ENCODE measurements around the gene IMMP2L.
A peak's percentile ranks its signal among the peaks of the same experiment; 100 is the strongest.
"Not testable (repeated sequence)": the region's sequence is repeated elsewhere in the genome, so short reads cannot be mapped to it uniquely, and the experiment has no call there.

The IMMP2L gene

GRCh38 chr7:111264111-111264868 lies 298.0 kb downstream of the IMMP2L start:
- no peak for TF ChIP-seq CTCF (IDR thresholded peaks at IDR 0.05; ENCODE audit: low read length, missing control alignments)
- no peak for DNase-seq (ENCODE audit: low read depth)
- no peak overlapping the region for H3K4me3 ChIP-seq (replicated peaks; ENCODE audit: low read depth, low read length)

GRCh38 chr7:111262293-111263116 lies 299.8 kb downstream of the IMMP2L start:
- no peak for DNase-seq (ENCODE audit: low read depth)
- TF ChIP-seq CTCF (IDR thresholded peaks at IDR 0.05; ENCODE audit: low read length, missing control alignments), result no peak
- H3K4me3 ChIP-seq (replicated peaks; ENCODE audit: low read depth, low read length), result no peak overlapping the region

- TF ChIP-seq CTCF (IDR thresholded peaks at IDR 0.05; ENCODE audit: low read length, missing control alignments), result no peak
- no peak for DNase-seq (ENCODE audit: low read depth)
- no peak overlapping the region for H3K4me3 ChIP-seq (replicated peaks; ENCODE audit: low read depth, low read length)
Measured at GRCh38 chr7:111261496-111261895, 300.8 kb downstream of the IMMP2L start.

DNA sequence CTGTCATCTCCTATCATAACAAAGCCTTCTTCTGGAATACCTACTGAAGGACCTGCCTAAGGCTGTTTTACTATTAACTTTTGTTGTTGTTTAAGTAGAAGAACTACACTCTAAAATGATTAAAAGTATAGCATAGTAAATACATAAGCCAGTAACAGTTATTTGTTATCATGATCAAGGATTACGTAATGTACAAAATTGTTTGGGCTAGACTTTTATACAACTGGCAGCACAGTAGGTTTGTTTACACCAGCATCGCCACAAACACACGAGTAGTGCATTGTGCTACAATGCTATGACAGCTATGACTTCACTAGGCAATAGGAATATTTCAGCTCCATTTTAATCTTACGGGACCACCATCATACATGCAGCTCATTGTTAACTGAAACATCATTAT lies 302.3 kb downstream of the IMMP2L start:
- no peak overlapping the region for H3K4me3 ChIP-seq (replicated peaks; ENCODE audit: low read depth, low read length)
- no peak for TF ChIP-seq CTCF (IDR thresholded peaks at IDR 0.05; ENCODE audit: low read length, missing control alignments)

DNA sequence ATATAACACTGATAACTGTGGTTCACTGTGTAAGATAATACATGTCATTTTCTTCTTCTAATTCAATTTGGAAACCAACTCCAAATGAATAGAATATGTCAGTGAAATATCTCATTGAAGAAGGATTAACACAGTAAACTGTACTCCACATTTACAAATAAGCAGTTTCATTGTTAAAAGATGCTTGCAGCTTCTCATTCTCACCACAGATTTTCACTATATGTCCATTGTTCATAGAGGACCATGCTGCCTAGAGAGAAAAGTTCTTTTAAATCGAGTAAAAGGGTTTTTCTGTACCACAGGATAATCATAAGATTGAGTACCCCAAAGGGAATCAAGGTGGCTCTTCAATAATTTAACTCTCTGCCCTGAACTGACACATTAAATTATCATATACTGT lies 305.9 kb downstream of the IMMP2L start:
- no peak overlapping the region for H3K4me3 ChIP-seq (replicated peaks; ENCODE audit: low read depth, low read length)
- no peak for DNase-seq (ENCODE audit: low read depth)
- no peak for TF ChIP-seq CTCF (IDR thresholded peaks at IDR 0.05; ENCODE audit: low read length, missing control alignments)

More for the DNA sequence above, 302.3 kb downstream of the IMMP2L start:
- no peak for DNase-seq (ENCODE audit: low read depth)

DNA sequence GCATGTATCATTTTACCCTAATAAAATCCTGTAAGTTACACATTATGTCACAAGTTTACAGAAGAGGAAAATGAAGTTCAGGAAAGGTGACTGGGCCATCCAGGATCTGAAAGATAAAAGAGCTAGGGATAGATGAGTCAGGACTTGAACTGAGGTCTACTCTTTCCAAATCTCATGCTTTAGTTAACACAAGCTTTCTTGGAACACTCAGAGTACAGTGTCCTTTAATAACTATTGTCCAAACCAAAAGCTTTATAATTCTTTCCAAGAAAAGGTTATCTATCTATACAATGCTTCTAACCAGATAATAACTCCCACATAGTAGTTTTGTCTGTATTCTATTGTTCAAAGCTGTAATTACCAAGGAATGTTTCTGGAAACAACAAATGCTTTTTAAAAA lies 306.7 kb downstream of the IMMP2L start:
- TF ChIP-seq CTCF (IDR thresholded peaks at IDR 0.05; ENCODE audit: low read length, missing control alignments), result no peak
- peak; percentile 21 for DNase-seq (ENCODE audit: low read depth)
- H3K4me3 ChIP-seq (replicated peaks; ENCODE audit: low read depth, low read length), result no peak overlapping the region

DNA sequence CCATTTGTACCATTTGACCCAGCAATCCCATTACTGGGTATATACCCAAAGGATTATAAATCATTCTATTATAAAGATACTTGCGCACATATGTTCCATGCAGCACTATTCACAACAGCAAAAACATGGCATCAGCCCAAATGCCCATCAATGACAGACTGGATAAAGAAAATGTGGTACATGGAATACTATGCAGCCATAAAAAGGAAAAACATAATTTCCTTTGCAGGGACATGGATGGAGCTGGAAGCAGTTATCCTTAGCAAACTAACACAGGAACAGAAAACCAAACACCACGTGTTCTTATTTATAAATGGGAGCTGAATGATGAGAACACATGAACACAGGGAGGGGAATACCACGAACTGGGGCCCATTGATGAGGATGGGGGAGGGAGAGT lies 310.9 kb downstream of the IMMP2L start:
- H3K4me3 ChIP-seq (replicated peaks; ENCODE audit: low read depth, low read length); DNase-seq (ENCODE audit: low read depth): not testable (repeated sequence)

DNA sequence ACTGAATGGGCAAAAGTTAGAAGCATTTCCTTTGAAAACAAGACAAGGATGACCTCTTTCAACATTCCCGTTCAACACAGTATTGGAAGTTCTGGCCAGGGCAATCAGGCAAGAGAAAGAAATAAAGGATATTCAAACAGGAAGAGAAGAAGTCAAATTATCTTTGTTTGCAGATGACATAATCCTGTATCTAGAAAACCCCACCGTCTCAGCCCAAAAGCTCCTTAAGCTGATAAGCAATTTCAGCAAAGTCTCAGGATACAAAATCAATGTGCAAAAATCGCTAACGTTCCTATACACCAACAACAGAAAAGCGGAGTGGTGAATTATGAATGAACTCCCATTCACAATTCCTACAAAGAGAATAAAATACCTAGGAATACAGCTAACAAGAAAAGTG lies 312.5 kb downstream of the IMMP2L start:
- DNase-seq (ENCODE audit: low read depth); H3K4me3 ChIP-seq (replicated peaks; ENCODE audit: low read depth, low read length): not testable (repeated sequence)

All from fibroblast of pulmonary artery (primary cell).